Suprapubic skin (tissue), 3 donors: ENCODE results near the gene WWOX.

Experiments used
- POLR2A ChIP-seq, 2 donors: fragments of 450-650 bp; IDR thresholded peaks; one replicate each; pipeline ENCODE4 v1.6.1; 2017; ENCODE audit warnings: antibody characterized with exemption in 2 of 2, mild to moderate bottlenecking in 2 of 2, moderate library complexity in 2 of 2
- TF ChIP-seq, protein P1 (sequence below), 2 donors: fragments of 200-600 bp in 1 of 2; fragments of 450-650 bp in 1 of 2; sonication (generic) in 1 of 2; IDR thresholded peaks; one replicate each; pipeline ENCODE4 v1.5.1; 2016 to 2019; ENCODE audit warnings: antibody characterized with exemption in 2 of 2, mild to moderate bottlenecking in 1 of 2, moderate library complexity in 1 of 2

DNA sequence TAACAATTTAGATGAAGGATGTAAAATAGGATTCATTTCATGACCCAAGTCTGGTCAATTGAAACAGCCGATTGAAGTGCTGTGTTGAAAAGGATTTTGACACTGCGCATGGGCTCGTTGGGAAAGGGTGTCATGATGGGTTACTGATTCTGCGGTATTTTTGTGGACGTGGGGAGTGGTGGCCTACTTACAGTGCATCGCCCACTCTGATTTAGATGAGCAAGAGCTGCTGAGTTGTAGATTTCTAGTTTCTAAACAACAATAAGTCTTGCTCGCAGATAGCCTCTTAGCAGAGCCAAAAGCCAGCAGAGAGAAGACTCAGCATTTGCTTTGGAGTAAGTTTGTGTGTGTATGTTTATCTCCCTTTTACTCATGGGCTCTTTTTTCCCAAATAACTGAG is 770.0 kb downstream of the WWOX start:
- TF ChIP-seq, protein P1, sequence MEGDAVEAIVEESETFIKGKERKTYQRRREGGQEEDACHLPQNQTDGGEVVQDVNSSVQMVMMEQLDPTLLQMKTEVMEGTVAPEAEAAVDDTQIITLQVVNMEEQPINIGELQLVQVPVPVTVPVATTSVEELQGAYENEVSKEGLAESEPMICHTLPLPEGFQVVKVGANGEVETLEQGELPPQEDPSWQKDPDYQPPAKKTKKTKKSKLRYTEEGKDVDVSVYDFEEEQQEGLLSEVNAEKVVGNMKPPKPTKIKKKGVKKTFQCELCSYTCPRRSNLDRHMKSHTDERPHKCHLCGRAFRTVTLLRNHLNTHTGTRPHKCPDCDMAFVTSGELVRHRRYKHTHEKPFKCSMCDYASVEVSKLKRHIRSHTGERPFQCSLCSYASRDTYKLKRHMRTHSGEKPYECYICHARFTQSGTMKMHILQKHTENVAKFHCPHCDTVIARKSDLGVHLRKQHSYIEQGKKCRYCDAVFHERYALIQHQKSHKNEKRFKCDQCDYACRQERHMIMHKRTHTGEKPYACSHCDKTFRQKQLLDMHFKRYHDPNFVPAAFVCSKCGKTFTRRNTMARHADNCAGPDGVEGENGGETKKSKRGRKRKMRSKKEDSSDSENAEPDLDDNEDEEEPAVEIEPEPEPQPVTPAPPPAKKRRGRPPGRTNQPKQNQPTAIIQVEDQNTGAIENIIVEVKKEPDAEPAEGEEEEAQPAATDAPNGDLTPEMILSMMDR (IDR thresholded peaks at IDR 0.05), result no peak
- TF ChIP-seq POLR2A (IDR thresholded peaks at IDR 0.05), result no peak
